ENCODE measurements around the gene DOK3.
"Not testable (repeated sequence)": the region's sequence is repeated elsewhere in the genome, so short reads cannot be mapped to it uniquely, and the experiment has no call there.

Gene DOK3

DNA sequence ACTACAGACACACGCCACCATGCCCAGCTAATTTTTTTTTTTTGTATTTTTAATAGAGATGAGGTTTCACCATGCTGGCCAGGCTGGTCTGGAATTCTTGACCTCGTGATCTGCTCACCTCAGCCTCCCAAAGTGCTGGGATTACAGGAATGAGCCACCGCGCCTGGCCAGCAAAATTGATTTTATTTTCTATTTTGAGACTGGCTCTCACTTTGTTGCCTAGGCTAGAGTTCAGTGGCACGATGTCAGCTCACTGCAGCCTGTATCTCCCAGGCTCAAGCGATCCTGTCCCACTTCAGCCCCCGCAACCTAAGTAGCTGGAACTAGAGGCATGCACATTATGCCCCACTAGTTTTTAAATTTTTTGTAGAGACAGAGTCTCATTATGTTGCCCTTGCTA, 24.8 kb upstream of the DOK3 start:
- not testable (repeated sequence) for DNase-seq

- no peak for DNase-seq
Observed at GRCh38 chr5:177531209-177531940, 21.7 kb upstream of the DOK3 start.

GRCh38 chr5:177530638-177531037, 21.0 kb upstream of the DOK3 start:
- DNase-seq, result no peak

- no peak for DNase-seq
Observed at GRCh38 chr5:177529247-177530203, 19.9 kb upstream of the DOK3 start.

- DNase-seq, result no peak
Observed at GRCh38 chr5:177528631-177529030, 19.0 kb upstream of the DOK3 start.

- no peak for DNase-seq
Observed at GRCh38 chr5:177527595-177527994, 18.0 kb upstream of the DOK3 start.

GRCh38 chr5:177526791-177527190, 17.2 kb upstream of the DOK3 start:
- DNase-seq, result no peak

- DNase-seq, result no peak
Observed at GRCh38 chr5:177526191-177526590, 16.6 kb upstream of the DOK3 start.

GRCh38 chr5:177524941-177525655, 15.5 kb upstream of the DOK3 start:
- DNase-seq, result no peak

DNA sequence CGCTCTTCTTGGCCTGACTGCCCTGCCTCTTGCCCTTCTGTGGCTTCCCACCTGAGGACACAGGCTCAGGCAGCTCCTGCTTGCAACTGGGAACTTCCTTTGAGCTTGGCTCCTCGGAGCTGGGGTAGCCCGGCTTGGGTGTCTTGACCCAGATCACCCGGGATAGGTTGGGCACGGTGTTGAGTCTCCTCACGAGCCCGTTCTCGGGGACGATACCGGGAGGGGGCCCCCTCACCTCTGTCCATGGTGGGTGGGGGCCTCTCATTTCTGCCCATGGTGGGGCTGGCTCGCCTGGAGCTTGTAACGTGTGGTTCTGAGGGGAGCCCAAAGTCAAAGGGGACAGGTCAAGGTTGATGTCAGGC, 14.9 kb upstream of the DOK3 start:
- DNase-seq, result no peak

- no peak for DNase-seq
Observed at GRCh38 chr5:177523711-177524538, 14.3 kb upstream of the DOK3 start.

GRCh38 chr5:177520916-177521513, 11.4 kb upstream of the DOK3 start:
- no peak for DNase-seq

- DNase-seq, result no peak
Observed at GRCh38 chr5:177520271-177520670, 10.6 kb upstream of the DOK3 start.

DNA sequence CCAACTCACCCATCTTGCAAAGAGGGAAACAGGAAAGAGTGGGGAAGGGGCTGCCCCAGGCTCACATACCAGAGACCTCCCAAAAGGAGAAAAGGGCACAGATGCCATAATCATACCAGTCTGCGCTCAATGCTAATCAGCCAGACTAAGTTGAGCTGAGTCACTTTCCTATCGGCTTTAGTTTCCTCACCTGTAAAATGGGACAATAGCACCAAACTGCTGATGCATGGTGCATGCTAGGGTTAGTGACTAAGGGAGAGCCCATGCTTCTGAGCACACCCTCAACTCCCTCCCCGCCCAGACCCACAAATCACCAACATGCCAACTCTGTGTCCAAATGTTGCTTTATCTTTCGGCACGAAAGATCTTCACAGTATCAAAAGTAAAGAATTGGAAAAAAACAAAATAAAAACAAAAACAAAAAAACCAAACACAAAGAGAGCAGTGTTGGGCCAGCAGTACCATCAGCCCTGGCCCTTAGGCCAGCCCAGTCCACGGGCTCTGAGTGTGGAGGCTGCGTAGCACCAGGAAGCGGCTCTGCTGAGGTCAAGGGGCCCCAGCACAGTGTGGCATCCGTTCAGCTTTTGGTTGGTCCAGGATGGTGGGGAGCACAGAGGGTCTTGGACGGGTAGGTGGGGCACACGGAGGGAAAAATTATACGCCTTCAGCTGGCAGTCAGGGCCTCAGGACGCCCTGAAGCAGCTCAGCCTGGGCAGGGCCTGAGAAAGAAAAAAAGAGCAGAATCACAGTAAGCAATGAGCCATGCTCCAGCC, 10.0 kb upstream of the DOK3 start:
- DNase-seq, result no peak

- DNase-seq, result peak; percentile 94
Observed at GRCh38 chr5:177516601-177517568, 7.3 kb upstream of the DOK3 start, which contains the start of gene DDX41. Gene DDX41, minus strand, starts transcription at chr5:177516961. Its CDS starts 16 bp downstream, at chr5:177516945.

DNA sequence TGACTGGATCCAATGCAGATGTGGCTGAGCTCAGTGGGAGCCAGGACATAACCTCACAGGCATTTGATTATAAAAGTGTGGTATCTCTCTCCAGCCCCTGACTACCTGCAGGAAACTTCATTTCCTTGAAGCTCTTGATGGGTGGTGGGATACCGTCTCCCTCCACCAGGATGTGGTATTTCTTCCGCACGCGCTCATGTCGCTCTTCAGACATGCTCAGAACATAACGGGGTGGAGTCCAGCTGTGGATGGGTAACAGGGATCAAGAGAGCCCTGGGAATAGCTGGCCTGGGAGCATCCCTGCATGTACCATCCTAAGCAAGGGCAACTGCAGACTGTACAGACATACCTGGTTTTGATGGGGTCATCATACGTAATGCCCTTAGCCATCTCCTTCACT, 6.0 kb upstream of the DOK3 start:
- DNase-seq, result no peak

GRCh38 chr5:177514541-177514940, 4.9 kb upstream of the DOK3 start:
- DNase-seq, result no peak

GRCh38 chr5:177513500-177513899, 3.9 kb upstream of the DOK3 start:
- DNase-seq, result no peak

DNA sequence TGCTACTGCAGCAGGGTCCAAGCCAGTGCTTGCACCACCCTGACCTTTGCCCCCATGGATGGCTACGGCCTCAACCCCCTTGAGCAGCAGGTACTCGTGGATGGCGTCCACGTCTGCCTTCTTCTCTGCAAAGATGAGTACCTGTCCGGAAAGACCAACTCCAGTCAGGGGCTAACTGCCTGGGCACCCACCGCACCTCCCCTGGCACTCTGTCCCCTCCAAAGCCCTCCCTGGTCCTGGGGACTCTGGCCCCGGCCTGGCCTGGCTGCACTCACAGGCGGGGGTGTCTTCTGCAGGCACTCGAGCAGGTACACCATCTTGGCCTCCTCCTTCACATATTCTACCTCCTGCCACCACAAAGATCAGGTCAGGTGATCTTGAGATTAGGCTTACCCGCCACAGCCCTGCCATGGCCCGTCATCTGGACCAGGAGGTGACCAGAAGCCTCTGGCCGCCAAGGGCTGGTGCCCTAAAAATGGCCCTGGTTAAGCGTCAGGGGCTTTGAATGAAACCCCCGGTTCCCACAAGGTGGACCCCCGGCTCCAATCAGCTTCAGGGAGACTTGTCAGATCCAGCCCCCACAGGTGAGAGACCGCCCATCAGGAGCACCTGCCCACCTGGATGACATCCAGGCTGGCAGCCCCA, 3.2 kb upstream of the DOK3 start:
- DNase-seq, result no peak
